Astrocyte of the cerebellum (primary cell): ENCODE data around the gene SMARCA4.

Experiments
- DNase-seq: peaks from one replicate; pipeline ENCODE4 v3.0.0-alpha.2; 2011; ENCODE audit warnings: low read depth
- H3K4me3 ChIP-seq: 2 replicates; pipeline ENCODE4 v1.5.1; 2011; ENCODE audit warnings: mild to moderate bottlenecking, low read depth, low read length, moderate library complexity
- CTCF ChIP-seq: IDR thresholded peaks from 2 replicates; pipeline ENCODE4 v1.5.1; 2012; ENCODE audit warnings: low read length, low read depth, moderate library complexity, mild to moderate bottlenecking; ENCODE audit errors: missing control alignments
- in situ Hi-C: cut with HindIII; loops from 2 replicates; pipeline ENCODE4 v1.10.0; 2017; ENCODE audit warnings: low sequenced_read_pairs

SMARCA4 gene

GRCh38 chr19:11020982-11021759 is 60.3 kb downstream of the SMARCA4 start:
- in situ Hi-C loops, result loop anchor here (10.0 kb wide), 2 partner anchors 56 to 126 kb away; partner anchors contain the start of gene SMARCA4
- no peak for TF ChIP-seq CTCF
- no peak overlapping the region for H3K4me3 ChIP-seq
- DNase-seq, result no peak

GRCh38 chr19:11021760-11022144 is 60.9 kb downstream of the SMARCA4 start:
- H3K4me3 ChIP-seq, result no peak overlapping the region

GRCh38 chr19:11023016-11023415 is 62.2 kb downstream of the SMARCA4 start:
- DNase-seq, result no peak
- TF ChIP-seq CTCF, result no peak
- no peak overlapping the region for H3K4me3 ChIP-seq
- in situ Hi-C loops, result loop anchor here (10.0 kb wide), 2 partner anchors 58 to 128 kb away; partner anchors contain the start of gene SMARCA4

More at GRCh38 chr19:11021760-11022144, 60.9 kb downstream of the SMARCA4 start:
- in situ Hi-C loops, result loop anchor here (10.0 kb wide), 2 partner anchors 57 to 127 kb away; partner anchors contain the start of gene SMARCA4
- TF ChIP-seq CTCF, result no peak
- DNase-seq, result no peak

- DNase-seq, result no peak
- in situ Hi-C loops, result loop anchor here (10.0 kb wide), 2 partner anchors 59 to 129 kb away; partner anchors contain the start of gene SMARCA4
- no peak for TF ChIP-seq CTCF
- no peak overlapping the region for H3K4me3 ChIP-seq
Observed at GRCh38 chr19:11023710-11024109, 62.9 kb downstream of the SMARCA4 start.

GRCh38 chr19:11024259-11024658 is 63.4 kb downstream of the SMARCA4 start:
- no peak for DNase-seq
- no peak overlapping the region for H3K4me3 ChIP-seq
- in situ Hi-C loops, result loop anchor here (10.0 kb wide), 2 partner anchors 59 to 129 kb away; partner anchors contain the start of gene SMARCA4
- no peak for TF ChIP-seq CTCF

- TF ChIP-seq CTCF, result no peak
- in situ Hi-C loops, result loop anchor here (5.0 to 10.0 kb wide), 3 partner anchors 38 to 130 kb away; partner anchors contain the start of gene SMARCA4
- DNase-seq, result no peak
- H3K4me3 ChIP-seq, result no peak overlapping the region
Observed at GRCh38 chr19:11025006-11025405, 64.2 kb downstream of the SMARCA4 start.
